HEK293T (cell line): Measurements from ENCODE around the gene C1orf226.
"Not testable (repeated sequence)": the region's sequence is repeated elsewhere in the genome, so short reads cannot be mapped to it uniquely, and the experiment has no call there.

Experiments
- CTCF ChIA-PET: fragments of 350-600 bp; formaldehyde crosslinking; extraction: SDS; loops from one replicate; lab custom pipeline; 2021; ENCODE audit warnings: antibody characterized with exemption, inconsistent platforms; lab: Yijun Ruan, JAX
- POLR2A ChIA-PET: fragments of 350-600 bp; formaldehyde crosslinking; extraction: SDS; loops from one replicate; lab custom pipeline; 2020; ENCODE audit warnings: antibody characterized with exemption, inconsistent platforms; lab: Yijun Ruan, JAX
- DNase-seq: peaks from one replicate; pipeline ENCODE4 v3.0.0; 2012; ENCODE audit warnings: mixed read lengths; ENCODE audit errors: extremely low spot score
- ARNT ChIP-seq: fragments of 450-650 bp; IDR thresholded peaks from 2 replicates; pipeline ENCODE4 v1.6.1; 2017; ENCODE audit warnings: mild to moderate bottlenecking
- BHLHE40 ChIP-seq: fragments of 450-650 bp; IDR thresholded peaks from 2 replicates; pipeline ENCODE4 v1.6.1; 2016; ENCODE audit warnings: mild to moderate bottlenecking, moderate library complexity, borderline replicate concordance
- CTBP1 ChIP-seq: fragments of 450-650 bp; IDR thresholded peaks from 2 replicates; pipeline ENCODE4 v1.6.1; 2016; ENCODE audit warnings: borderline replicate concordance
- ELF4 ChIP-seq: fragments of 450-650 bp; IDR thresholded peaks from 2 replicates; pipeline ENCODE4 v1.6.1; 2017; ENCODE audit warnings: antibody characterized with exemption
- FOXA1 ChIP-seq: fragments of 450-650 bp; IDR thresholded peaks from 2 replicates; pipeline ENCODE4 v1.6.1; 2016; ENCODE audit warnings: mild to moderate bottlenecking
- FOXK2 ChIP-seq: fragments of 450-650 bp; IDR thresholded peaks from 2 replicates; pipeline ENCODE4 v1.6.1; 2016; ENCODE audit warnings: mild to moderate bottlenecking
- FOXM1 ChIP-seq: fragments of 450-650 bp; IDR thresholded peaks from 2 replicates; pipeline ENCODE4 v1.6.1; 2017; ENCODE audit warnings: mild to moderate bottlenecking, borderline replicate concordance
- HDGF ChIP-seq: fragments of 450-650 bp; IDR thresholded peaks from 2 replicates; pipeline ENCODE4 v1.6.1; 2017; ENCODE audit warnings: antibody characterized with exemption, borderline replicate concordance
- L3MBTL2 ChIP-seq: fragments of 450-650 bp; conservative IDR thresholded peaks from 2 replicates; pipeline ENCODE4 v1.6.1; 2016; ENCODE audit warnings: mild to moderate bottlenecking
- LEF1 ChIP-seq: fragments of 450-650 bp; IDR thresholded peaks from 2 replicates; pipeline ENCODE4 v1.6.1; 2017; ENCODE audit warnings: mild to moderate bottlenecking, borderline replicate concordance
- NFRKB ChIP-seq: fragments of 450-650 bp; IDR thresholded peaks from 2 replicates; pipeline ENCODE4 v1.6.1; 2016; ENCODE audit warnings: mild to moderate bottlenecking, moderate library complexity
- SP1 ChIP-seq: fragments of 450-650 bp; IDR thresholded peaks from 2 replicates; pipeline ENCODE4 v1.6.1; 2017
- SUZ12 ChIP-seq: fragments of 450-650 bp; IDR thresholded peaks from 2 replicates; pipeline ENCODE4 v1.6.1; 2016; ENCODE audit warnings: mild to moderate bottlenecking
- TARDBP ChIP-seq: fragments of 450-650 bp; IDR thresholded peaks from 2 replicates; pipeline ENCODE4 v1.6.1; 2016
- ZNF384 ChIP-seq: fragments of 450-650 bp; IDR thresholded peaks from 2 replicates; pipeline ENCODE4 v1.6.1; 2016
- TF ChIP-seq, protein P1 (sequence below): fragments of 450-650 bp; IDR thresholded peaks from 2 replicates; pipeline ENCODE4 v1.6.1; 2016

Gene C1orf226

DNA sequence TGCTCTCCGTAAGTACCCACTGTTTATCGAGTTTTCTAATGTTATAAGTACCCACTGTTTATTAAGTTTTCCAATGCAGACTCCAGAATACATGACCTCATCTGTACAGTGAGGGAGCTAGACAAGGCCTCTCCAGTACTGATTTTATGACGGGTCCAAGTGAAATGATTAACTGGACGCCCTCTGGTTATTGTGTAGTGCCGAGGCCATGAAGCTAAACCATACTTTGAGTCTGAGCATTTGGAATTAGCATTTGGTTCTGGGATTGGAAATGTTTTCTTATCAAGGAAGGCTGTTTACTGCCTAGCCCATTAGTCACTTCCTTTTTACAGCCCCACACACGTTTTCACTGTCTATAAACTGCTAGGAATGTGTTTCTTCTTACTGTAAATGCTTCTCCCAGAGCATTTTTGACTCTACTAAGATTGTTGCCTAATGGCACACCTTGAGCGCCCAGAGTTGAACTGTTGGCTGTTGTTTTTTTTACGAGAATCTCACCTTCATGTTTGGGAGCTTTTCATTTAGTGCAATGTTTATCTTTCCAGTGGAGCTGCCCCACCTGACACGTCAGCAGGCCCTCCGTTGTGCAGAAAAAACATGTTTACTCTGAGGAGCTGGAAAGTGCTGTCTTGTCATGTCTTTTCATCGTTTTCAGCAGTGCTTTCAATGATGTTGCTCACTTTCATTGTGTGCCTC, 31.7 kb upstream of the C1orf226 start:
- CTCF ChIA-PET, result interaction anchor here (0.7 to 1.5 kb wide), 2 partner anchors 286 to 313 kb away, joined by 3 read pairs; no protein-coding TSS in a partner anchor
- peak; percentile 34 for DNase-seq

DNA sequence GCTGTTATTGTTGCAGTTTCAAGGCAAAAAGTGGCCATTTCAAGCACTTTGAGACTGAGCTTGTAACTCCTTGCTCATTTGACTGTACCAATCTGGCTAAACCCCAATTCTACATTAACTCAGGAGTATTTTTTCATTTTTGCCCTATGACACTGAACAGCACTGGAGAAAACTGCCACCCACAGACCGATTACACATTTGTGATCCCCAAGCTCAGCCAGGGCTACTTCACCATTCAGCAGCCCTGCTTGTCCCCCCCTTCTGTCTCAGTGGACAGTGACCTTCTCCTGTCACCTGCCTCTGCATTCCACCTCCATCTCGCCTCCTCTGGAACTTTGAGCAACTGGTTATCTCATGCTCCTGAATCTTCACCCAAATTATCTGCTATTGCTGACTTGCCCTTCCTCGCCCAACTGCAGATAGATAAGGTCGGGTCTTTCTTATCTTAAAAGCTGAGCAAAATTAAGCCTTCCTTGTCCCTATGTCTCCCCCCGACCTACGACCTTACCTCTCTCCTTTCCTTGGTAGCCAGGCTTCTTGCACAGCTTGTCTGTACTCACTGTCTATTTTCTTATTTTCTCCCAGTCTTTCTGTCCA, 30.2 kb upstream of the C1orf226 start:
- CTCF ChIA-PET, result interaction anchor here (0.6 kb wide), 1 partner anchor 48 kb away, joined by 8 read pairs; no protein-coding TSS in a partner anchor
- TF ChIP-seq FOXM1, result no peak
- no peak for TF ChIP-seq CTBP1
- TF ChIP-seq HDGF, result no peak
- TF ChIP-seq TARDBP, result no peak
- no peak for TF ChIP-seq FOXK2
- TF ChIP-seq SP1, result no peak
- POLR2A ChIA-PET, result no interaction called here
- no peak for DNase-seq

More for the DNA sequence above, 31.7 kb upstream of the C1orf226 start:
- TF ChIP-seq L3MBTL2, result no peak
- TF ChIP-seq, protein P1, sequence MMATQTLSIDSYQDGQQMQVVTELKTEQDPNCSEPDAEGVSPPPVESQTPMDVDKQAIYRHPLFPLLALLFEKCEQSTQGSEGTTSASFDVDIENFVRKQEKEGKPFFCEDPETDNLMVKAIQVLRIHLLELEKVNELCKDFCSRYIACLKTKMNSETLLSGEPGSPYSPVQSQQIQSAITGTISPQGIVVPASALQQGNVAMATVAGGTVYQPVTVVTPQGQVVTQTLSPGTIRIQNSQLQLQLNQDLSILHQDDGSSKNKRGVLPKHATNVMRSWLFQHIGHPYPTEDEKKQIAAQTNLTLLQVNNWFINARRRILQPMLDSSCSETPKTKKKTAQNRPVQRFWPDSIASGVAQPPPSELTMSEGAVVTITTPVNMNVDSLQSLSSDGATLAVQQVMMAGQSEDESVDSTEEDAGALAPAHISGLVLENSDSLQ, result peak; percentile 36; the same call in 1 of the 2 replicates
- POLR2A ChIA-PET, result no interaction called here

DNA sequence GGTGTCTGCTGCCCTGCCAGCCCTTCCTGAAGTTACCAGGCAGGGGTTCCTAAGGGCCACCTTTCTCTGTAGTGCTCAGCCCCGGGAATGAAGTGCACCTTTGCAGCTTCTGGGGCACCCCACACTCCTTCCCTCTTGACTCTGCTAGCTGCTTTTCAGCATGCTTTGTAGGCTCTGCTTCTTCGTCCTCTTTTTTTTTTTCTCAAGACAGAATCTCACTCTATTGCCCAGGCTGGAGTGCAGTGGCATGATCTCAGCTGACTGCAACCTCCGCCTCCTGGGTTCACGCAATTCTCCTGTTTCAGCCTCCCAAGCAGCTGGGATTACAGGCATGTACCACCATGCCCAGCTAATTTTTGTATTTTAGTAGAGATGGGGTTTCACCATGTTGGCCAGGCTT, 29.7 kb upstream of the C1orf226 start:
- CTCF ChIA-PET, result interaction anchor here (0.6 kb wide), 1 partner anchor 47 kb away, joined by 8 read pairs; no protein-coding TSS in a partner anchor
- DNase-seq, POLR2A ChIA-PET: not testable (repeated sequence)

DNA sequence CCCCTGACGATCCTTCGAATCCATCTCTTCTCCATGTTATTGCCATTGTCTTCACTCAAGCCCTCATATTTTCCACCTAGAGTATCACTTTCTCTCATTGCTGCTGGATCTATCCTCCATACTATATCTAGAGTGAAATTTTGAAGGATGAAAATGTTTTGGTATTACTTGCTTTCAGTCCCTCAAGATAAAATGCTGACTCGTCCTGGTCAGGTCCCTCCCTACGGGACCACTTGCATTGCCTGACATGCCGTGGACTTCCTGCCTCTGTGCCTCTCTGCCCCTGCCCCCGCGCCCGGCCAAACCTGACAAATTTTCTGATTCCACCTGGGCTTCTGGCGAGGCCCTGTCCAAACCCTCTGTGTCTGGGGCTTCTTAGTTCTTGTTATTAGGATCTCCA, 28.4 kb upstream of the C1orf226 start:
- no peak for DNase-seq
- ChIA-PET POLR2A (no interaction called here), CTCF (no interaction called here)
- TF ChIP-seq SUZ12 (no peak), TARDBP (no peak), FOXK2 (no peak), LEF1 (no peak), ELF4 (no peak), FOXA1 (no peak), ARNT (no peak), SP1 (no peak), FOXM1 (no peak), HDGF (no peak), CTBP1 (no peak), L3MBTL2 (no peak), ZNF384 (no peak), BHLHE40 (no peak), NFRKB (no peak)
- TF ChIP-seq, protein P1, result no peak

DNA sequence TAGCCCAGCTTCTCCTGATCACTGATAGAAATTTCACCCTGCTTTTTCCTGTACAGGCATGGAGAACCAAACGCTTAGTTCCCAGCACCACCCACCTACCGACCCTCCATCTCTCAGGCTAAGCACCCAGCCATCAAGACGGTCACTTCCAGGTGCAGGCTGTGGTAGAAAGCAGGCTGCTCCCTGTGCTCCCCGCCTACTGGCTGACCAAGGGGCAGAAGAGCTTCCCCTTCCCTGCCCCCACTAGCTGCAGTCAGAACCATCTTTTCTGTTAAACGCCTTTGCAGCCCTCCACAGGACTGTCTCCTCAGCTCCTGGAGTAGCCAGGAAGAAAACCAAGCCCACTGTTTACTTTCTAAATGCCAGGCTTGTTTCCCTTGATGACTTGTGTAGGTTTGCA, 27.8 kb upstream of the C1orf226 start:
- TF ChIP-seq, protein P1, result no peak
- TF ChIP-seq LEF1 (no peak), ELF4 (no peak), SUZ12 (no peak), NFRKB (no peak), HDGF (no peak), SP1 (no peak), FOXA1 (no peak), TARDBP (no peak), BHLHE40 (no peak), CTBP1 (no peak), L3MBTL2 (no peak), ZNF384 (no peak)
- POLR2A ChIA-PET, result no interaction called here
- DNase-seq, result no peak
- CTCF ChIA-PET, result no interaction called here

DNA sequence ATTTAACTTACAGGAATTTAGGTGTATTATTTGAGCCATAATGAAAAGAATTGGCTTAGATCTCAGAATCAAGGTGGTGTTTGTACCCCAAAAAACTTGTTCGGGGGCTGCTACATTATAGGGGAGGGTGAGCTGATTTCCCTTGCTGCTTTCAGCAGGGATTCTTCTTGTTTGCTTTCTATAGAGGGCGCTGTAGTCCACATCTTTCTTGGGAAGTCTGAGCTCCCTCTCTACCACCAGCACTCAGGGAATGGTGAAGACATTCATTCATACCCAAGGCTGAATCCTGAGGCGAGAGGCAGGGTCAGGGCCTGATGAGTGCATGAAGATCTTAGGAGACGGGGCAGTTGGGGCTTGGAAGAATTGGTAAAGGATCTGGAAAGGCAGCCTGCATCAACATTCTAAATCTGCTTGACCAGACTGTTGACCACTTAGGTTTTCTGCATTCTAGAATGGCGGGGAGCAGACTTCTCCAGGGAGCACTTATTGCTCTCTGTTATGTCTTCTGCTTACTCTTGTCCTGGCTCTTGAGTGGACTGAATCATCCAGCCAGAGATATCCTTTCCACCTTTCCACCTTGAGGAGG, 23.8 kb upstream of the C1orf226 start:
- DNase-seq, result peak; percentile 73
- POLR2A ChIA-PET, result no interaction called here
- peak; percentile 25; the same call in 1 of the 2 replicates for TF ChIP-seq FOXA1
- TF ChIP-seq L3MBTL2, result no peak
- no peak for TF ChIP-seq SP1
- no peak for TF ChIP-seq ELF4
- CTCF ChIA-PET, result interaction anchor here (0.7 to 1.6 kb wide), 9 partner anchors 9 to 476 kb away, joined by 3 to 8 read pairs (median 3); partner anchors contain the start of gene C1orf226

DNA sequence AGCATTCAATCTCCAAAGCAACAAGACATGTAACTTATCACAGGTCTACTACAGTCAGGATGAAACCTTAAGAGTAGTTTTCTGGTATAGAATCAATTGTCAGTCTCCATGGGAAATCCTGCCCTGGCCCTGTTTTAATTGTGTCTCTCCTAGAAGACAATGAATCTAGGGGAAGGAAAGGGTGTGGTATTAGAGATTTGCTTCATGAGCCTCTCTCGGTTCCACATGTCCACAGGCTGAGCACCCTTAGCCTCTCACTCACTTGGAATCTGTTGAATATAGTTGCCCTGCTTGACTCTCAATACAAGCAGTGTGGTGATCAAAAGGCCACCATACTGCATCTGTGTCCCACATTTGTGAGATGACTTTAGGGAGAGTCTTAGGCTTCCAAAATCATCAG, 22.6 kb upstream of the C1orf226 start:
- CTCF ChIA-PET, result no interaction called here
- POLR2A ChIA-PET, result no interaction called here
- TF ChIP-seq ELF4 (no peak), FOXM1 (no peak), BHLHE40 (no peak), ZNF384 (no peak), HDGF (no peak), LEF1 (no peak), ARNT (no peak), CTBP1 (no peak), FOXK2 (no peak), FOXA1 (no peak), TARDBP (no peak), SP1 (no peak), SUZ12 (no peak)
- TF ChIP-seq, protein P1, result no peak
- no peak for DNase-seq
